ENCODE measurements around the gene PDCD2.

PDCD2 gene

DNA sequence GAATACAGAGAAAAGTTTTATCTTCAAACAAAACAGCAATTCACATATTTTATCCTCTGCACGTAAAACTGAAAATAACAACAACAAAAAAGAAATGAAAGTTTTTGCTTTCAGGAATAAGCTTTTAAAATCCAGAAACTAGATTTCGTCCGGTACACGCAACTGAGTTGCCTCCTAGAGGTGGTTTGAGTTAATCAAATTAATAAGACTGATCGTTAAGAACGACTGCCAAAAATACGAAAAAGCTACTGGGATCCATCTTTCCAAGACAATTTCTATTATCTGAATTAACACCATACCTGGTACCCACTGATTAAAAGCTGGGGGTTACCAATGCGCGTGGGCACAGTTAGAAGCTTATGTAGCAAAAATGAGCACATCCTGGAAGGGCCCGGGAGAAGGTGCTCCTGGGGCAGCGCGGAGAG is 669 bp downstream of the PDCD2 start:
- Histone ChIP-seq H3K4me2 (peak overlapping the region; percentile 96), H3K4me1 (peaks cover 26% of the 10 kb centered on the region), H3K9me3 (no peaks in the 10 kb centered on the region), H3K9ac (peak overlapping the region; percentile 98), H3K4me3 (peak overlapping the region; percentile 98), H3K27ac (peak overlapping the region; percentile 99), H3K27me3 (no peaks in the 10 kb centered on the region), H3K36me3 (peaks cover 43% of the 10 kb centered on the region), H4K20me1 (peaks cover 21% of the 10 kb centered on the region)
- no peak for TF ChIP-seq Cebpa-rat (IDR thresholded peaks at IDR 0.05)

DNA sequence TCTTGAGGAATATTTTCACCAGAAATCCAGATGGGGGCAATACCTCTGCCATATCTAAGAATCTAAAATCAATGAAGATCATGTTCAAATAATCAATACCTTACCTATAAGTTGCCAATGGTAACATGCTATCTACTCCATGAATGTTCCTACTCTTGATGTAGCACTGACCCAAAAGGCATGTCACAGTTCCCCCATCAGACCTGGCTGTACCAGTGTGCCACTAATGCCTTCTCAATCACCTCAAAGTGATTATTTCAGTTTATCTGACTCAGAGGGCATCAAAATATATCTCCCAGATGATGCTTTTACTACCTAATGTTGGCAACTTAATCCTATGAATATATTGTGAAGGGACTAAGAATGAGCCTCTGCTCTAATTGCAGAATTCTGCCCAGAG is 5.5 kb downstream of the PDCD2 start:
- Histone ChIP-seq H3K27ac (no peak overlapping the region), H4K20me1 (peaks cover 41% of the 10 kb centered on the region), H3K4me3 (no peak overlapping the region), H3K36me3 (peaks cover 89% of the 10 kb centered on the region), H3K4me1 (peaks cover 22% of the 10 kb centered on the region), H3K9ac (no peak overlapping the region), H3K9me3 (no peaks in the 10 kb centered on the region), H3K4me2 (0 out of 2 replicates have a peak overlapping the region, but pooled peaks have one; percentile 13), H3K27me3 (no peaks in the 10 kb centered on the region)
- no peak for TF ChIP-seq Cebpa-rat (IDR thresholded peaks at IDR 0.05)

DNA sequence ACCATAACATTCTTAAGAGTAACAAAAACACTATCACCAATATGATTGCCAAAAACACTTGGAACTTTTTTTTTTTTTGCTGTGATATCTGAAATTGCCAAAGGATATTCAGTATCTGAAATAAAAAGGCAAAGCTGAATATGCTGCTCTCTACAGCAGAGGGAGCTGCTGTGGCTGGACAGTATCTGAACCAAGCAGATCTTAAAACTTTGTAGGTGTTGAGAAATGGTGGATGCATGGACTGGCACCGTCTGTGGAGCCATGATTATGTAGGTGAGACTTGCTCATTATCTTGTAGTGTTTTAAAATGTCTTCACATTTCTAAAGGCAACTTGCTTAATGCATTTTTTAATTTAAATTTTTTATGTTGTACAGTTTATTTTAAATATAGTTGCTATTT is 9.2 kb downstream of the PDCD2 start:
- no peak for TF ChIP-seq Cebpa-rat (IDR thresholded peaks at IDR 0.05)
- H3K27me3 ChIP-seq, result no peaks in the 10 kb centered on the region
- H3K4me2 ChIP-seq, result no peak overlapping the region
- peaks cover 96% of the 10 kb centered on the region for H3K36me3 ChIP-seq
- no peak overlapping the region for H3K9ac ChIP-seq
- H3K9me3 ChIP-seq, result no peaks in the 10 kb centered on the region
- H3K4me1 ChIP-seq, result peaks cover 9% of the 10 kb centered on the region
- no peak overlapping the region for H3K27ac ChIP-seq
- peaks cover 26% of the 10 kb centered on the region for H4K20me1 ChIP-seq
- no peak overlapping the region for H3K4me3 ChIP-seq

DNA sequence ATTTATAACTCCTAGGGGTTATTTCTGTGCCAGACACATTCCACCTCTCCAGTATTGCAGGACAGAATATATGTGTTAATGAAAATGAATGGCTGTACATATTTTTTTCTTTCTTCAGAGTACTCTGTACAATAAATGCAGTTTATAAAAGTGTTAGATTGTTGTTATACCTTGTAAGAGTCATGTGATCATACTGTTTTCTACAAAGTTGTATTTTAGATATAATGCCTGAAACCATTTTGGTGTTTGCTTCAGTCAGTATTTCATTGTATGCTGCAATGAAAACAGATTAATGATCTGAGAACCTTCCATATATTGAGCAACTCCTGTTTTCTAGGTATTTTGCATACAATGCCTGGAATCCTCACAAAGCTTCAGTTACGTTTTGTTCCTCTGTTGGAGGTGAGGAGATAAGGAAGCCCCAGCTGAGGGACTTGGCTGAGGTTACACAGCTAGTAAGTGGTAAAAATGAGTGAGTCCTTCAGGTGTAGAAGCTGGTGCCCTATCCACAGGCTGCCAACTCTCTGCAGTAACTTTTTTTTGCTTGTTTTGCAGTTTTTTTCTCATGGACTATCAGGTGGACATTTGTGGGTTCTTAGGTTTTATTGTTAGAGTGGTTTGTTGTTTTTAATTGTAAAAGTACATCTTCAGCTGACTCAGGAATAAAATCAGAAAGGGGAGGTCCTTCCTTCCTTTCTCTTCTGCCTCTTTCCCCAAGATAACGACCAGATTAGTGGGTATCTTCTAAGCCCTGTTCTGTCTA is 11.6 kb downstream of the PDCD2 start:
- H3K27ac ChIP-seq, result no peak overlapping the region
- H3K36me3 ChIP-seq, result peaks cover 97% of the 10 kb centered on the region
- no peaks in the 10 kb centered on the region for H3K4me1 ChIP-seq

DNA sequence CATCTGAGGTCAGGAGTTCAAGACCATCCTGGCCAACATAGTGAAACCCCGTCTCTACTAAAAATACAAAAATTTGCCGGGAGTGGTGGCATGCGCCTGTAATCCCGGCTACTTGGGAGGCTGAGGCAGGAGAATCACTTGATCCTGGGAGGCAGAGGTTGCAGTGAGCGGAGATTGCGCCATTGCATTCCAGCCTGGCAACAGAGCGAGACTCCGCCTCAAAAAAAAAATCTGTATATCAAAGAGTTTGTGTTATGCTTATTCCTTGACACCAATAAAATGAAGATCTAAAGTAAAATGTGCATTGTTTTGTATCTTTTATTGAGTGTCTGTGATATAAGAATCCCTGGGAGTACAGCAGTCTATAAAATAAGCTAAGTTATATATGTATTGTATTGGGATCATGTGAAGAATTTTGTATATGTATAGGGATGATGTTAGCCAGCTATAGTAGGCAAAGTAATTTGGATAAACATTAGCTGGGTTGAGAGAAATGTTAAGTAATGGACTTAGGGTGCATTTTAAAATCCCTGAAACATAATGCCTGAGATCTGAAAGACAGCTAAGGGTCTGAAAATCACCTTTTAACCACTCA is 19.4 kb downstream of the PDCD2 start:
- Histone ChIP-seq H3K27ac (no peak overlapping the region), H3K9me3 (no peaks in the 10 kb centered on the region), H3K9ac (no peak overlapping the region), H3K4me2 (no peak overlapping the region), H3K36me3 (peaks cover 97% of the 10 kb centered on the region), H4K20me1 (peaks cover 51% of the 10 kb centered on the region), H3K4me3 (no peak overlapping the region), H3K4me1 (no peaks in the 10 kb centered on the region), H3K27me3 (no peaks in the 10 kb centered on the region)
- TF ChIP-seq Cebpa-rat (IDR thresholded peaks at IDR 0.05), result no peak

More for the DNA sequence above, 11.6 kb downstream of the PDCD2 start:
- Histone ChIP-seq H3K9ac (no peak overlapping the region), H3K9me3 (no peaks in the 10 kb centered on the region), H4K20me1 (peaks cover 26% of the 10 kb centered on the region), H3K4me2 (no peak overlapping the region), H3K4me3 (no peak overlapping the region), H3K27me3 (no peaks in the 10 kb centered on the region)
- TF ChIP-seq Cebpa-rat (IDR thresholded peaks at IDR 0.05), result no peak

DNA sequence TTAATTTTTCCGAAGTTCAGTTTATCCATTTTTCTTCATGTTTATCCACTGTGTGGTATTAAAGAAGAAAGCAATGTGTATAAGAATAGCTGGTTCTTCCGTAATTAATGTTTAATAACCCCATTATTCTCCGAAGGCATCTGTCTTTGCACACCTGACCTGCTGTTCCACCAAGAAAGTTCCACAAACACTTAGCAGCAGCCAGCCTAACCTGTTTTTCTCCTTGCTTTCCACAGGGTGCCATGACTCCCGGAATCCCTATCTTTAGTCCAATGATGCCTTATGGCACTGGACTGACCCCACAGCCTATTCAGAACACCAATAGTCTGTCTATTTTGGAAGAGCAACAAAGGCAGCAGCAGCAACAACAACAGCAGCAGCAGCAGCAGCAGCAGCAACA is 22.9 kb downstream of the PDCD2 start:
- H3K4me1 ChIP-seq, result 0 out of 2 replicates have a peak, but pooled peaks cover 3% of the 10 kb centered on the region
- H3K4me2 ChIP-seq, result no peak overlapping the region
- no peaks in the 10 kb centered on the region for H3K9me3 ChIP-seq
- no peaks in the 10 kb centered on the region for H3K27me3 ChIP-seq
- peaks cover 81% of the 10 kb centered on the region for H4K20me1 ChIP-seq
- H3K4me3 ChIP-seq, result no peak overlapping the region
- no peak overlapping the region for H3K9ac ChIP-seq
- TF ChIP-seq Cebpa-rat (IDR thresholded peaks at IDR 0.05), result no peak
- no peak overlapping the region for H3K27ac ChIP-seq
- peaks cover 97% of the 10 kb centered on the region for H3K36me3 ChIP-seq

DNA sequence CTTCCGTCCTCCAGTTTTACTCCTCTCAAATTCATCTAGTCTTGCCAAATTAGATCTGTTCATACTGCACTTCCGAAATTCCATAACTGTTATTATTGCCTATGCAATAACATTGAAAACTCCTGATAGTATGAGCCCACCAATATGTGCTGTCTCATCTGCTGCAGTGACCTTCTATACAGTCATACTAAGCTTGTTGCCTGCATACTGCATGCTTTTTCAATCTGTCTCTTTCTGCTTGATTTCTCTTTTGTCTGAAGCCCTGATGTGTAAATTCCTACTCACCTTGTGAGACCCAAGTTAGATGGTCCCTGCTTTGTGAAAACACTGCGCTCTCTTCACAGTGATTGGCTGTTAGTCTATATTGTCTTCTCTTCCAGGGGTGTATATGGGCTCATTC is 29.1 kb downstream of the PDCD2 start:
- peak overlapping the region; percentile 91 for H3K9ac ChIP-seq
- H3K4me3 ChIP-seq, result peak overlapping the region; percentile 88
- no peaks in the 10 kb centered on the region for H3K9me3 ChIP-seq
- TF ChIP-seq Cebpa-rat (IDR thresholded peaks at IDR 0.05), result no peak
- H3K4me2 ChIP-seq, result peak overlapping the region; percentile 88
- no peaks in the 10 kb centered on the region for H3K27me3 ChIP-seq
- peaks cover 40% of the 10 kb centered on the region for H3K36me3 ChIP-seq
- H3K27ac ChIP-seq, result 0 out of 2 replicates have a peak overlapping the region, but pooled peaks have one; percentile 85
- peaks cover 79% of the 10 kb centered on the region for H4K20me1 ChIP-seq
- peaks cover 41% of the 10 kb centered on the region for H3K4me1 ChIP-seq

DNA sequence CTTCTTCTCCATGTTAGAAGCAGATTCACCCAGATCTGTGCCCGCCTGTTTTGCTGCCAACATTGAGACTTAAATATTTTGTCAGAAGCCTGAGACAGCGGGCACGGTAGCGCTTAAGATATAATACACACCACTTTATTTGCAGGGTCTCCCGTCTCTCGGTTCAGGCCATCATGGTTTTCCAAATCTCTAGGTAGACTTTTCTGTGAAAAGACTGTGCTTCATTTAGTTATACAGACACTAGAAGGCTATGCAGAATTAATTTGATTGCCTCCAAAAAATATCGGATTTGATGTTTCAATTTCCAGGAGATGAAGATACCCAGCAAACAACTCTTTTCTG is 29.7 kb downstream of the PDCD2 start:
- Histone ChIP-seq H4K20me1 (peaks cover 79% of the 10 kb centered on the region), H3K27me3 (no peaks in the 10 kb centered on the region), H3K4me1 (peaks cover 47% of the 10 kb centered on the region), H3K36me3 (peaks cover 40% of the 10 kb centered on the region), H3K9ac (peak overlapping the region; percentile 91), H3K4me3 (peak overlapping the region; percentile 88), H3K4me2 (peak overlapping the region; percentile 88), H3K9me3 (no peaks in the 10 kb centered on the region), H3K27ac (peak overlapping the region; percentile 85)
- TF ChIP-seq Cebpa-rat (IDR thresholded peaks at IDR 0.05), result no peak

DNA sequence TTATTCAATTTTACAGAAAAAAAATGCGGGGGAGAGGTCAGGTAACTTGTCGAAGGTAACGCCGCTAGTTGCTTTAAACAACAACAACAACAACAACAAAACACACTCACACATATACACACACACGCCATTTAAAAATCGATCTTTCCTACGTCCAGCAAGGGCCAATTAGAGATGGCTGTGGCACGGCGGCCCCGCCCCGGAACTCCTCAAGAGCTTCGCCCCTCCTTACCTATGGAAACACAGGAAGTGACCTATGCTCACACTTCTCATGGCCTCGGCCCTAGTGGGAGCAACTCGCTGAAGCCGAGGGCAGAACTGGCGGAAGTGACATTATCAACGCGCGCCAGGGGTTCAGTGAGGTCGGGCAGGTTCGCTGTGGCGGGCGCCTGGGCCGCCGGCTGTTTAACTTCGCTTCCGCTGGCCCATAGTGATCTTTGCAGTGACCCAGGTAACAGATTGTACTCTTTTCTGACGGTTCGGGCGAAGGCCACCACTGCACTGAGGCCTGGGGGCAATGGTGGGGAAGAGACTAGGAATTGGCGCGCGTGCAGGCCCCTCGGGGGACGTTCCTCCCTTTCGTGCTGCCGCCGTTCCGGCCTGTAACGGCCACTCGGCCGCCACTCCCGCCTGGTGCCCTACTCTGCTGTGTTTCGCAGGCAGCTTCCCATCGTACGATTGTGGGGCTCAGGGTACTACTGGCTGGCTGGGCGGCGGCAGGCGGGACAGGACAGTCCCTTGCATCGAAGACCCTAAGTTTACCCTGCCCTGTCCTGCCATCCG is 30.2 kb downstream of the PDCD2 start, which contains the start of gene TBP:
TBP (plus strand) TSS at position 357 of the 783 bp plus-strand sequence. CDS start 2,661 bp downstream, outside the sequence.
- Histone ChIP-seq H3K9me3 (no peaks in the 10 kb centered on the region), H3K4me1 (peaks cover 48% of the 10 kb centered on the region), H4K20me1 (peaks cover 79% of the 10 kb centered on the region), H3K36me3 (peaks cover 40% of the 10 kb centered on the region), H3K27me3 (no peaks in the 10 kb centered on the region), H3K4me2 (peak within 1 kb of the TSS; percentile 91), H3K27ac (peak within 1 kb of the TSS; percentile 91), H3K4me3 (peak within 1 kb of the TSS; percentile 88), H3K9ac (peak within 1 kb of the TSS; percentile 93)
- TF ChIP-seq Cebpa-rat (IDR thresholded peaks at IDR 0.05), result no peak

Measured in BLaER1 (cell line).